HG03103 (cell line): ENCODE data around the gene MGAT5.

Source experiments
- ATAC-seq: cut with Tn5 transposase; IDR thresholded peaks from one replicate; pipeline ENCODE4 v1.9.1; 2021; ENCODE audit warnings: low read depth; ENCODE audit not compliant: unreplicated experiment

The MGAT5 gene

GRCh38 chr2:134489732-134490384 lies 236.0 kb downstream of the MGAT5 start:
- ATAC-seq, result no peak

DNA sequence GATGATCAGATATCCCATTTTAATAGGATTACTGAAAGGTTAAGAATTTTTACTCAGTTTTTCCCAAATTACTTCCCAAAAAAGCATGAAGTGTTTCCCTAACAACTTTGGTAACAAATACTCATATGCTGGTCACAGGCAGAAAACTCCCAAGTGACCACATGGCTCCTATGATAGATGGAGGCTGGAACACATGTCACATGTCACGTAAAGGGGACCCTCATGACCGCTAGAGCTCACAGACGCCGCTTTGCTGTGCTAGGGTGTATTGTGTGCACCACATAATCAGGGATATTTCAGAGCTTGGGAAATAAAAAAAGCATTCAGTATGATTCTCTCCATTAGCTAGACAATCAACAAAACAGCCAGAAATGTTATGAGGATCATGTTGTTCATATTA lies 236.7 kb downstream of the MGAT5 start:
- ATAC-seq, result no peak

DNA sequence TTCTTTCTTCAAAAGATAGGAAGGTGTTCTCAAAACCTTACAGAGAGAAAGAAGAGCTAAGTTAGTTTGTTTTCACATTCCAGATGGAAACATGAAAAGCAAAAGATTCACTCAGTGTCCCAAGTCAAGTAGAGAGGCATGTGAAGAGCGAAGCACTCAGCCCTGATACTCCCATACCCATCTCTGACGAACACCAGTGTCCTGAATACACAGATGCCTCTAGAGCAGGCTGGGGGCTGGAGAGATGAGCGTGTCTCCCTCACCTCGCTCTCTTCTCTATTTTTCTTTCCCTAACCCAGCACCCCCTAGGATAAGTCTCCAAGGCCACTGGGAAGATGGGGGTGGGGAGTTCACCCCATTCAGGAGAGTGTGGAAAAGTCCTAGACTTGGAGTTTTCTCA lies 237.2 kb downstream of the MGAT5 start:
- no peak for ATAC-seq

DNA sequence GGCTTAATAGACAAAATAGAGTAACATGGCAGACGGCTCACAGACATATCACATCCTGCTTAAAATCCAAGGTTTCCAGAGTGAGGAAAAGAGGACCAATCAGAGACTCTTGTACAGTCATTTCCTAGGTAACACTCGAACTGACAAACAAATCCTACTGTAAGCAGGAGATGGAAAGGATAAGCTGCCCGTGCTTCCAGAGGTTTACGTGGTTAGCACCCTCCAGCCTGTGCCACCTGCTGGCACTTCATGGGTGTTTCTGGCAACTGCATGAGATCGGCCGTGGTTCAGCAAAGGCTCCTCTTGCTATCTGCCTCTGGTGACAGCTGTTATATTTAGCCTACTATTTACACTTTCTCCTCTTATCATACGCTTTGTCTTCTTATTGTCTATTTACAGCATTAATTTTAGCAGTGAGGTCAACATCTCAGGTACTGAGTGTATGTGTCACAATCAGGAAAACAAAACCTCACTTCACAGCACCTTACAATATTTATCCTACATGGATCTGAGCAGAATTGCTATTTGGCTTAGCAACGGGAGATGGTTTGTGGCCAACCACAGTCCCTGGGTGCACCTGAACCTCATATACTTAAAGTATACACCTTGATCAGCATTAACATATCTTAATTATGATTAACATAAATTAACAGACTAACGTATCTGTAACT lies 238.0 kb downstream of the MGAT5 start:
- no peak for ATAC-seq

- no peak for ATAC-seq
These were observed 239.9 kb downstream of the MGAT5 start for GRCh38 chr2:134493797-134494196.

DNA sequence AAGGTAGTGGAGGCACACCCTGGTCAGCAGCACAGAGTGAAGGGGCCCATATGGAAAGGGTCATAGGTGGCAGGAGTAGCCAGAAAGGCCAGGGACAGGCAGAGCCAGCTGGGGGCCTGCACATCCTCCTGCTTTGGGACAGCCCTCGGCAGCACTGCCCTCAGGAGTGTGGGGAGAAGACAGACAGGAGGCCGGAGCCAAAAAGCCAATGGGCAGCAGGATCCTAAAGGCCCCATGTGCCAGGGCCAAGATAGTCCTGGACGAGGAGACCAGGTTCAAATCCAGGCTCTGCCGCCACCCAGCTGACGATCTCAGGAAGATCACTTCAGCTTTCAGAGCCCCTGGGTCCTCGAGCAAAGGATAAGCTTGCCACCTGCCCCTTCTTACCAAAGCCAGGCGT lies 244.8 kb downstream of the MGAT5 start:
- ATAC-seq, result no peak

DNA sequence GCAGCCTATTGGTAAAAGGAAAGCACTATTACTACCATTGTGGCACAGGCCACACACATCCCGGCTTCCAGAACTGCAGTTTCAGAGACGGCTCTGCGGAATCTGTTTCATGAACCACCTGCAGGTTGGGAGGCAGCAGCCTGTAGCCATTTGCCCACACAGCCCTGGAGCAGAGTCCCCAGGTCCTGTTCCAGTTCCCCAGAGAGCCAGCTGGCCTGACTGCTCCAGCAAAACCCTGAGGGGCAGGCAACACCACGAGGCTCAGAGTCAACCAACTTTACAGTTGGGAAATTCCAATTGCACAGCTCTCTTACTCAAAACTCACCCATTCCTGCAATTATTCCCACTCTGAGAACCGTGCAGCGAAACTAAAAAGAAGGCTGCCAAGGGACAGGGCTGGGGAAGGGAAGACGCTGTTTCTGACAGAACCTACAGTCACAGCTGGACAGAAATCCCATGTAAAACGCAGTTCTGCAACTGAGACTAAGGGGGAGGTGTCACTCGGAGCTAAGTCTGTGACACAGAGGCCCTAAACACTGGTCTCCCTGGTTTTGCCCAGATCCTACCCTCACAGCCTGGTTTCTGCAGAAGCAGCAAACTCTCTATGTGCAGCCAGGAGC lies 245.5 kb downstream of the MGAT5 start:
- ATAC-seq, result no peak

DNA sequence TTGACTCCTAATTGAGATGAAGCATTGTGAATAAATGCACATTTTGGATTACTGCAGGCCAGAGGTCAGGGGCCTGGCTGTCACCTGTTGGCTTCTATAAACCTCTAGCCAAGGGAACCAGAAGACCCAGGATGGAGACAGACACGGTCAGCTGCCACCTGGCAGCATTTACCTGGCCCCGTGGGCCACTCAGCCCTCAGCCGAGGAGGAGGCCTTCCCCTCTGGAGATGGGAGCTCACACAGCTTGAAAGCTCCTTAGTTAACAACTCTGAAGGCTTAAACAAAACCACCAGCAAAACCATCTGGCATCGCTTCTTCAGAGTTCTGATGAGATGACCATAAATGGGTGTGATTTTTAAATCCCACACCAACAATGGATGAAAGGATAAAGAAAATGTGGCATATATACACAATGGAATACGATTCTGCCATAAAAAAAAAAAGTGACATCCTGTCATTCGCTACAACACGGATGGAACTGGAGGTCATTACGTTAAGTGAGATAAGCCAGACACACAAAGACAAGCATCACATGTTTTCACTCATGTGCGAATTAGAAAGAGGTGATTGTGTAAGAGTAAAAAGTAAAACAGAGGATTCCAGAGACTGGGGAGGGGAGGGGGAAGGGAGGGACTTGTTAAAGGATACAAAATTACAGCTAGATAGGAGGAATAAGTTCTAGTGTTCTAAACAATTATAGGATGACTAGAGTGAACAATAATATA lies 246.5 kb downstream of the MGAT5 start:
- no peak for ATAC-seq

- ATAC-seq, result no peak
These were observed 247.7 kb downstream of the MGAT5 start for GRCh38 chr2:134501476-134502091.

DNA sequence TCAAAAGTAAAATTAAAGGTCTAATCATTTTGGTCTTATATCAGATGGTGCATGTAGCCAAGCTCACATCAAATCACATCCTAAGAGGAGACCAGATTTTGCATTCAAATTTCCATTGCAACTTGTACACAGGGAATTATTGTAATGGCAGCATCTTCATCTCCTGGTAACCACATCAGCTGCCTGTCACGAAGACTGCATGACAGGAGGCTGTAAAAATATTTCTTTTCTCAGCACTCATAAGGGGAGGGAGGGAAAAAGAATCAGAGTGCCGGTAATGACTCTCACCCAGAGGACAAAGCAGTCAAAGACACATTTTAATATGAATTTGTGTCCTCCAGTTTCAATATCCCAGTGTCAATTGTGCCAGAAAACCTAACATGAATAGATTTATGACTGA lies 248.2 kb downstream of the MGAT5 start:
- ATAC-seq, result no peak
